Activated naive CD4-positive, alpha-beta T cell treated with Interleukin-2 at 50 U/mL for 16 hours (primary cell): ENCODE results near the gene DHFR.

Experiments used
- DNase-seq: peaks from one replicate; pipeline ENCODE4 v3.0.0-alpha.2; 2020

The DHFR gene

DNA sequence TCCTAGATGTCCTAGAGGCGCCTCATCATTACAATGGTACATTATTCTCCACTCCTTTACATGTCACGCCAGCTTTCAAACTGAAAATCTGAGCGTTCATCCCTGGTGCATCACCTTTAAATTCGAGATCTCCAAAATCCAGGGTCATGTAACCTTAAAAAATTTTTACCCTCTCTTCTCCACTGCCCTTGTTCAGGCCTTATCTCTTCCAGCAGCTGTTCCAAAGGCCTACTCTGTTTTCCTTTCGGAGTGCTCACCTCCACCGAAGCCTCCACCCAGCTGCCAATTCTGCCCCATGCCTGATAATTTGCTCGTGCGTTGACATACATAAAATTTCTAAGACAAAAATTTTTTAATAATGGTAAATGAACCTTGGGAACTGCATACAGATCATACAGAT, 1.3 kb downstream of the DHFR start:
- DNase-seq = no peak

DNA sequence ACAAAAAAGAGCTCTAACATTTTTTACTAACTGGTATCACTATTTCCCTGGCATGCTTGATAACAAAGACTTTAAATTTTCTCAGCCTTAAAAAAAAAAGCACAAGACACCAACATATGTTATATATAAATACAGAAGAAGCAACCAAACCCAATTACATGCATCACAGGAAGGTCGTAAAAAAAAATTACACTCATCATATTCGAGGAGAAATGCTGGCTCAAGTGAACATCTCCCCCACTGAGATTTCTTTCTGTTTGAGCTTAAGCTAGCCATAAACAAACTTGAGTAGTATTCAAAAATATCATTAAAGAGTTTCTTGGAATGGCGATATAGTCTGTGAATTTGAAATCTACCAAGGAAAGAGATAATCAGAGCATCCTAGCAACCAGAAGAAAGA, 7.9 kb downstream of the DHFR start:
- DNase-seq = no peak

DNA sequence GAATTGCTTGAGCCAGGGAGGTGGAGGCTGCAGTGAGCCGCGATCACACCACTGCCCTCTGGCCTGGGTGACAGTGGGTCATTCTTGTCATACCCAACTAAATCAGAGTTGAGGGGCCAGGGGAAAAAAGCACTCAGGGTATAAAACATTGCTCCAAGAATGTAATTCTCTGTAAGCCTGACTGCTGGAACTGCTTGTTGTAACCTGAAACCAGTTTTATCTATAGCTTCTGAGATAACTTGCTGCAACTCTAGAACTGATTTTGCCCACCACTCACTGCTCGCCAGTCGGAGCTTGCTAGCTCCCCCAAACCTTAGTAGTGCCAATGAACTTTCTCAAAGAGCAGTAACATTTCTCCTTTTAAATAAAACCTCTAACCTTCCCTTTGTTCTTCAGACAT, 9.9 kb downstream of the DHFR start:
- DNase-seq = no peak

DNA sequence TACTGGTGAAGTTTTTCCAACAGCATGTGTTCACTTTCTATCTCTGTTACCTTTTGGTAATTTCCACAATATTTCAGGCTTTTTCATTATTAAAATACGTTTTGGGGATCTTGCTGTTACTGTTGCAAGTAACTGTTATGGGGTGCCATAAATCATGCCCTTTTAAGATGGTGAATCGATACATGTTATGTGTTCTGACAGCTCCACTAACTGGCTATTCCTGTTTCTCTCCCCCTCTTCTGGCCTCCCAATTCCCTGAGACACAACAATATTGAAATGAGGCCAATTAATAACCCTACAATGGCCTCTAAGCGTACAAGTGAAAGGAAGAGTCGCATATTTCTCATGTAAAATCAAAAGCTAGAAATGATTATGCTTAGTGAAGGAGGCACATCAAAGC, 13.4 kb downstream of the DHFR start:
- DNase-seq = no peak

DNA sequence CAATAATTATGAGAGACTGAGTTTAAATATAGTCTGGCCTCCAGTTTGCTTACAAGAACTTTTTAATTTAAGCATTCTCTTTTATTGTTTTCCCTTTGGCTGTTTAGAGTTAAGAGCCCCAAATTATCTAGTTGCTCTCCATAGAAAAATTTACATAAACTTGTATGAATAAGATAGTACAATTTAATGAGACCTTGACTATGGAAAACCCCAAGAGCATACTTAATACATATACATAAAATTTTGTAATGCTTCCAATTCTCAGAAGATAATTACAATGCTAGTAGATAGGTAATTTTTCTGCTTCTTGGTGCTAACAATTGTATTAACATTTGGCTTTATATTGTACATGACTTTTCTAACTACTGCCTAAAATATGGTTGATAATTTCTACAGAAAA, 20.6 kb downstream of the DHFR start:
- DNase-seq = no peak

DNA sequence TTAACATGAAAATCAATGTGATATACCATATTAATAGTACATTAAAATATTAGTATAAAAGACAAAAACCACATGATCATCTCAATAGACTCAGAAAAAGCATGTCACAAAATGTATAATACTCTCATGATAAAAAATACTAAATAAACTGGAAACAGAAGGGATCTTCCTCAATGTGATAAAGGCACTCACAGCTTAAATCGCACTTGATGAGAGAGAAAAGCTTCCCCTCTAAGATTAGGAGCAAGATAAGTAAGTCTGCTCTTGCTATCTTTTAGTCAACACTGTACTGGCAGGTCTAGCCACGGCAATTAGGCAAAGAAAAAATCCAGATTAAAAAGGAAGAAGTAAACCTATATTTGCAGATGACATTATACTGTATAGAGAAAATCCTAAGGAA, 22.1 kb downstream of the DHFR start:
- no peak for DNase-seq

DNA sequence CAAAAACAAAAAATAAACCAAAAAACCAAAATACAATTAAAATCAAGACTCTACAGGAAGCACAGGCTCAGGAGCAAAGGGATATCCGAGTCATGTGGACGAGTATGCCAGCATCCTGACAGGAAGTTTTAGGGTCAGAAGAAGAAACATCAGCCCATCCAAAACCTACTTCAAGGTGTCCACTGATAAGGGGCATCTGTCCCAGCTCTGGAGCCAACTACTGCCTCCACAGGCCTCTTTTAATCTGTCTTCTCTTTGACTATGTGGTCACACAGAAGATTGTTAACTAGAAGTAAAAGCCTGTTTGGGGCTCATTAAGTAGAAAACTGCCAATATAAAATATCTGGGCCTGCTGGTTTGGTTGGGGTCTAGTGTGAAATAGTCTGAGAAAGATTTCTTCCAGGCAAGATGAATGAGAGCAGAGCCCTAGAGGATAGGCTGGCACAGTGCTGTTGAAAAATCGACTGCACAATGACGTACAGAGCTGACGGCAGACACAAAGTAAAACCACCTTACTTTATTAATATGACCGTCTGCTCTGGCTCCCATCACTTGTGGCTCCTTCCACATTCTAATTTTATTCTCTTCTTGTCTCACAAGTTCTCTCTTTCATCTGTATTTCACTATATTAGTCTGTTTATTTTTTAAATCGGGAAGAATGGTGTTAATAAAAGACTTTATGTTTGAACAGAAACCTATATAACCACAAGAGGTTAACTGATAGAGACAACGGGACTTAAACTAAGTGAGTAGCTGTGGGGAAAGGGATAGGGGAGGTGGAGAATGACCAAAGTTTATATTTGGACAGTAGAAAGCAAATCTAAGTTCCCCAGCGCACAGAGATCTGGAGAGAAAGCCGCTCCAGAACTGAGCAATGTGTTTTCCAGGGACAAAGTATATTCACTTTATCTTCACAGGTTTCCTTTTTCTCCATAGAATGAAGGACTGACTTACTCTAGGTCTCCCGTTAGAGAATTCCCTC, 23.2 kb downstream of the DHFR start:
- DNase-seq = no peak

DNA sequence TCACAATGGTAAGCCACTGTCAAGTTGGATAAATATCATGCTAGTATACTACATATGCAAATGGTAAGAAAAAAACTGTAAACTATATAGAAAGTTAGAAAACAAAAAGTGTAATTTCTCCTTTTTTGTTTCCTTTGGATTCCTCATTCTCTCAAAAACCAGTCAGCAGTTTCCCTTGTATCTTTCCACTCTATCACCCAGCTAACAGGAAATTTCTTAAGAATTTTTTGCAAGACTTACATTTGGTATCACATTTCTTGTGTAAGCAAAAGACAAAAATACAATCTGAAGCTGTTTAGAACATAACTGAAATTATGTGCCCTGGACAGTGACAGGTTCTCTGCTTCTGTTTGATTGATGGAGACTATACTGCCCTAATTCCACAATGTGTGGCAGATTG, 25.5 kb downstream of the DHFR start:
- no peak for DNase-seq

DNA sequence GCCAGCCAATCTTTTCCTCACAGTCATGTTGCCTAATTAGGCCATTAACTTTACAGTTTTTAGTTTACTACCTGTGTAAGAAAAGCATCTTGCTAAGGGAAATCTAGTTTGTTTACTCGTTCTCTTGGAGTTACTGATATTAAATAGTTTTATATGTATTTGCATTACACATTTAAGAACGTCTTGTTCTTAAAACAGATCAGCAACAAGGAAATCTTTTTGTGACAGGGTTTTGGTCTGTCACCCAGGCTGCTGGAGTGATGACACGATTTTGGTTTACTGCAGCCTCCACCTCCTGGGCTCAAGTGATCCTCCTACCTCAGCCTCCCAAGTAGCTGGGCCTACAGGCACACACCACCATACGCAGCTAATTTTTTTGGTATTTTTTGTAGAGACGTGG, 29.6 kb downstream of the DHFR start:
- no peak for DNase-seq

DNA sequence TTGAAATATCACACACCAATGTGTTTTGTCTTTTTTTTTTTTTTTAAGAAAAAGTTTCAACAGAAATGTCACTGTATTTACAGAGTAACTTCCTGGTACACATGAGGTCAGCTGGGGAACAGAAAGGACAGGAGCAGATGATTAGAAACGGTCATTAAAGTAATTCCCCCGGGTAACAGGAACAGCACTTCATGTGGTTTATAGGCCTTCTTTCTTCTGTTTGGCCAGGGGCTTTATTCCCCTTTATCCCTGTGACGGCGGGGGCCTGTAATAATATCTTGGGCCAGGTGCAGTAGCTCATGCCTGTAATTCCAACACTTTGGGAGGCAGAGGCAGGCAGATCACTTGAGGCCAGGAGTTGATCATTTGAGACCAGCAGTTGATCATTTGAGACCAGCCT, 30.8 kb downstream of the DHFR start:
- no peak for DNase-seq

DNA sequence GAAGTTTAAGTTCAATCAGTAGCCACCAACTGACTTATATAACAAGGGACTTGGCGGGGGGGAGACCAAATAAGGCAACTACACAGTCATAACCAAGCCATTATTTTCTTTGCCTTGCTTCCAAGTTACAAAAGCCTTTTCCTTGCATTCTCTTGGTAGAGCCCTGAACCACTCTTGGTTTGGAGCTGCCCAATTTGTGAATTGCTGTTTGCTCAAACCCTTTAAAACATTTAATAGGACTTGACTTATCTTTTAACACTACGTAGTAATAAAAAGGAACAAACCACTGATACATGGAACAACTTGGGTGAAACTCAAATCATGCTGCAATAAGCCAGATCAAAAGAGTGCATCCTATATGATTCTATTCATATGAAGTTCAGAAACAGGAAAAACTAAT, 32.0 kb downstream of the DHFR start:
- no peak for DNase-seq

DNA sequence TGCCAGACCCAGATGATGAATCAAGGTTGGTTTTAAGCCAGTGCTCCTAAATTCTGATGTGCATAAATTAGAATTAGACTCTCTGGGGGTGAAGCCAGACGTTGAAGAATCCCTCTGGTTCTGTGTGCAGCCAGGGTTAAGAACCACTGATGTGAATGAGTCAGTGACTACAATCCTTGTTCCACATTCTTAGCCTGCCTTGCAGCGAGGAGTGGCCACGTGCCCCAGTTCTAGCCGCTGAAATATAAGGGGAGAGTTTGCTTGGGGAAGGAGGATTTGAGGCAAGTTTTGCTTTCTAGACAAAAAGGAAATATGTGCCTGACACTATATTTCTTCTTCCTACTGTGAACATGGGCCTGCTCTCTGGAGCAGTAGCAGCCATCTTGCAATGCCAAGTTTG, 34.6 kb downstream of the DHFR start:
- no peak for DNase-seq

DNA sequence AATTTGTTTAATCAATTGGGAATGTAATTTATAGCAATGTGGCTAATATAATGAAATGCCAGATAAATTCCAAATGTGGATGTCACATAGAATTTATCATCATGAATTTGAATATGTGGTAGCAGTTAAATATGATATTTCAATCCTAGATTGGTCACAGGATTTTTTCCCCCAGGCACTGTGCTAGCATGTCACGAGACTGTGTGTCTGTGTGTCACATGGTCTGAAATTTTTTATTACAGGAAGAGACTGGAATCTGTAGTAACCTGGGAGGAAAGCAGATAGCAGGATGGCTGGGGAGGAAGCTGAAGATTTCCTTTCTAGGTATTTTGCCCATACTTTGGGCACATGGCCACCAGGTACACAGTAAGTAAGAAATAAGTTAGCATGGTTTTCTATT, 35.7 kb downstream of the DHFR start:
- DNase-seq = no peak

DNA sequence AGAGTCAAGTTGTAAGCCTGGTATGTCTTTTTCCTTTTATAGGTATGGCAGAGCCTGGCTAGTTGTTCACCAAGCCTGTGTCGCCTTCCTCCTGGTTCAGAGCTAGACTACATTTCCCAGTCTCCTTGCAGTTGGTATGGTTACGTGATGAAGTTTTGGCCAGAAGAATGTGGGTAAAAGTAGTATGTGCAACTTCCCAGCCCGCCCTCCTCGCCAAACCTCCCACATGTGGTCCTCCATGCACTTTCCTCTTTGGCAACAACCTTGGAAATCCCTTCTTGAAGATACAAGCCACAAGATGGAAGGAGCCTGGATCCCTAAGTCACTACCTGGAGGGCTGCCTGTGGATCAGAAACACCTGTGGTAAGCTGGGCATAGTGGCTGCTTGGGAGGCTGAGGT, 36.3 kb downstream of the DHFR start:
- DNase-seq = no peak

DNA sequence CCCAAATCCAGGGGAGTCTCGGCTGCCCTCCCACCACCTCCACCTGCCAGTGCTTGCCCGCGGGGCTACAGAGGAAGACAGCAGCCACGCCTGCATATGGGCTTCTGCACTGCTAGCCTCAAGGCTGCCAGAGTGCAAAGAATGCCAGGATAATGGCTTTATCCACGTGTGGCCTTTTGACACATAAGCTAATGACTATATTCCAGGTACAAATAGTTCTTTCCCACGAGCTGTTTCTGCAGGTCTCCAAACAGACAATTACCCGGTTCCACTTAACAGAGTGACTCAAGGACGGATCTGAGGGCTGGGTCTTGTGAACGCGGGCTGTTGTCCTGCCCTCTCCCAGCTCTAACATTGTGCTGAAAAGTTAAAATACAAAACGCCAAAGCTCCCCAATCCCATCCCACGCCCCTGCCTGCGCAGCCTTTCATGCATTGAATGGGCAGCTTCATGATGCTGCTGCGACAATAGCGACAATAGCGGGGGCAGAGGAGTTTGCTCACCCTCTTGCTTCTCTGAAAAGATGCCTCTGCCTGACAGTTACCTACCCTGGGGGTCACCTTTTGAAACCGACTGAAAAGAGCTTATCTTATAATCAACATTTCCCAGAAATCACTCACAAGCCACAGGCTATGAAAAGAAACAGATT, 39.4 kb downstream of the DHFR start:
- DNase-seq = no peak

DNA sequence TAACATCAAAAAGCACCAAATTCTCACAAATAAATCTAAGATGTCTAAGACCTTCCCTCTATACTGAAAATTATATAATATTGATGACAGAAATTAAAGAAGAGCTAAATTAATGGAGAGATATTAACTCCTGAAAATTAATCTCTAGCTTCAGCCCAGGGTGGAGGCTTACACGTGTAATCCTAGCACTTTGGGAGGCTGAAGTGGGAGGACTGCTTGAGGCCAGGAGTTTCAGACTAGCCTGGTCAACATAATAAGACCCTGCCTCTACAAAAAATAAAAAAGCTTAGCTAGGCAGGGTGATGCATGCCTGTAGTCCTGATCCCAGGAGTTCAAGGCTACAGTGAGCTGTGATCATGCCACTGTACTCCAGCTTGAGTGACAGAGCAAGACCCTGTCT, 45.1 kb downstream of the DHFR start:
- DNase-seq = no peak

DNA sequence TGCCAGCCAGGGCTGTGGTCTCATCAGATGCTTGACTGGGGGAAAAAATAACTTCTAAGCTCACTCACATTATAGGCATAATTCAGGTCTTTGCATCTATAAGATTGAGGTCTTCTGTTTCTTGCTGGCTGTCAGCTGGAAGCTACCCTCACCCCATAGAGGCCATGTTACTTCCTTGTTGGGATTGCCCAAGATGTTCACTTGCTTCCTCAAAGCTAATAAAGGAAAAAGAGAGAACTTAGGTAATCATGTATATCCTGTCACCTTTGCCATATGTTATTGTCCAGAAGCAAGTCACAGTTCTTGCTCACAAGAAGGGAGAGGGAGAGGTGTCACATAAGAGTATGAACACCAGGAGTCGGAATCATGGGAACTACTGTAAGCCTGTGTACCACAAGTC, 46.1 kb downstream of the DHFR start:
- no peak for DNase-seq

DNA sequence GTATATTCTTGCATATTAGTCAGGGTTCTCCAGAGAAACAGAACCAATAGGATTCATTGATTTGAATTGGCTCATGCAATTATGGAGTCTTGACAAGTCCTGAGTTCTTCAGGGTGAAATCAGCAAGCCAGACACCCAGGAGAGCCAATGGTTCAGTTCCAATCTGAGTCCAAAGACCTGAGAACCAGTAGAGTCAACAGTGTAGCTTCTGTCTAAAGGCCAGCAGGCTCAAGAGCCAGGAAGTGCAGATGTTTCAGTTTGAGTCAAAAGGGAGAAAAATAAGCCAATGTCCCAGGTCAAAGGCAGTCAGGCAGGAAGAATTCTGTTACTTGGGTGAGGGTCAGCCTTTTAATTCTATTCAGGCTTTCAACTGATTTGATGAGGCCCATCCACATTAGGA, 47.0 kb downstream of the DHFR start:
- no peak for DNase-seq

DNA sequence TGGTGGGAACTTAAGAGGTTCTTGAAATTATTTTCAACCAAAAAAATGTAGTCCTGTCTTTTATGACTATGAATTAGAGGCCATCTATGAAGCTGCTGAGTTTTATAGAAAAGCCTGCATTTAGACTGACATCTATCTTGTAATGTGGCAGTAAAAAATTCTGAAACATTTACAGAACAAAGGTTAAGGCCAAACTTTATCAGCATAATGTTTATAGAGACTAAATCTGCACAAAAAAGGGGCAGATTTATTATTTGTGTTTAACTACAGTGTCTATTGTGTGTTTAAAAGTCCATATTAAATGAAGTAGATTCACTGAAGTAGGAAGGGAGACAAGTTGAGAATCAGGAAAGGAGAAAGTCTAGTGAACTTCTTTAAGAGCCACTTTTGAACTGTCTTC, 47.4 kb downstream of the DHFR start:
- no peak for DNase-seq

DNA sequence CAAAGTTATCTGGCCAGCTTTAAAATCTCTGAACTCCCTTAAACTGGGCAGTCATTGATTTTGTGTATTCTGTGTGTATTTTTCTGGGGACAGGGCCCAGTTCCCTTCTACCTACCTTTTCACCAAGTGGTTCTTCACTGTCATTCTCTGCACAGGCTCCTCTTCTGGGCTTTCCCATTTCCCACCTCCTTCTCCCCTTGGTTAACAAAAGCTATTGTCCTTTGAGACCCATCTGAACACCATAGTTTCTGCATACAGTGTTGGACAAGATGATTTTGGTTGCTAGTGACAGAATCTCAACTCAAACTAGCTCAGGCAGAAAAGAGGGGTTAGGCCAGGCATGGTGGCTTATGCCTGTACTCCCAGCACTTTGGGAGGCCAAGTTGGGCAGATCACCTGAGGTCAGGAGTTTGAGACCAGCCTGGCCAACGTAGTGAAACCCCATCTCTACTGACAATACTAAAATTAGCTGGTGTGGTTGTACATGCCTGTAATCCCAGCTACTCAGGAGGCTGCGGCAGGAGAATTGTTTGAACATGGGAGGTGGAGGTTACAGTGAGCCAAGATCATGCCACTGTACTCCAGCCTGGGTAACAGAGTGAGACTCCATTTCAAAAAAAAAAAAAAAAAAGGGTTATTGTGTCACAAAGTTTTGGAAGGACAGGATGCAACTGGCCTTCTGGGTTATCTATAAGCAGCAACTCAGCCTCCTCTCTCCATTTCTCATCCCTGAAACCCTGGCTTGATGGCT, 53.7 kb downstream of the DHFR start:
- DNase-seq = no peak

DNA sequence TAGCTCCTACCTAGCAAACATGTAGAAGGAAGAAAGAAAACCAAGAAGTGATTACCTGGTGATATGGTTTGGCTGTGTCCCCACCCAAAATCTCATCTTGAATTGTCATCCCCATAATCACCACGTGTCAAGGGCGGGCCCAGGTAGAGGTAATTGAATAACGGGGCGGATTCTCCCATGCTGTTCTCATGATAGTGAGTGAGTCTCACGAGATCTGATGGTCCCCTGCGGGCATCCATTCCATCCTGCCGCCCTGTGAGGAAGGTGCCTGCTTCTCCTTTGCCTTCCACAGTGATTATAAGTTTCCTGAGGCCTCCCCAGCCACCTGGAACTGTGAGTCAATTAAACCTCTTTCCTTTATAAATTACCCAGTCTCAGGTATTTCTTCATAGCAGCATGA, 57.3 kb downstream of the DHFR start:
- no peak for DNase-seq

DNA sequence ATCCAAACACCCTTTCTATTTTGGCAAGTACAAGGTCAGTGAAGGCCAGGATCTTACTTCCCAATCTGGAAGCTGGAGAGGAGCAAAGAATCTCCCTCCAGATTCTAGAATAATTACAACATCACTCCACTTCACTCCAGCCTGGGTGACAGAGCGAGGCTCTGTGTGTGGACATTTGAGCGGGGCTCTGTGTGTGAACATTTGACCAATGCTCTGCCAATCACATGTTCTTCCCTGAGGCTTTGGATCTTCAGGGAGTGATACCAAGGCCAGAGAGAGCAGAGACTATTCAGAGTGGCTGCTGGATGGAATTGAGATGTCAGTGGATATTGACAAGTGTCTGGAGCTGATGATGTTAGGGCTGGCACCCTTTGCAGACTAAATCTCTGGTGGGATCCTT, 60.0 kb downstream of the DHFR start:
- DNase-seq = no peak

DNA sequence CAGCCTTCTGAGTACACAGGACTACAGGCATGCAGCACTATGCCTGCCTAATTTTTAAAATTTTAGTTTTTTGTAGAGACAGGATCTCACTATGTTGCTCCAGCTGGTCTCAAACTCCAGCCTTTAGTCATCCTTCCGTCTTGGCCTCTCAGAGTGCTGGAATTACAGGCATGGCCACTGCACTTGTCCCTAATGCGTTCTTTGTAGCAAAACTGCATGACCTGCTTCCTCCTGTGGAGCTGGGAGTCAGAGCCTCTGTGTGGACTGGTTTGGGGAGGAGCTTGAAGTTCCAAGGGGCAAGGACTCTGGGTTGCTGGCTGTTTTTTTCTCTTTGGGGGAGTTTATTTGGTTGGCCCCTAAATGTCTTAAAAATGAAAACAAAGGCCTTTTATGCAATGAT, 62.0 kb downstream of the DHFR start:
- no peak for DNase-seq

DNA sequence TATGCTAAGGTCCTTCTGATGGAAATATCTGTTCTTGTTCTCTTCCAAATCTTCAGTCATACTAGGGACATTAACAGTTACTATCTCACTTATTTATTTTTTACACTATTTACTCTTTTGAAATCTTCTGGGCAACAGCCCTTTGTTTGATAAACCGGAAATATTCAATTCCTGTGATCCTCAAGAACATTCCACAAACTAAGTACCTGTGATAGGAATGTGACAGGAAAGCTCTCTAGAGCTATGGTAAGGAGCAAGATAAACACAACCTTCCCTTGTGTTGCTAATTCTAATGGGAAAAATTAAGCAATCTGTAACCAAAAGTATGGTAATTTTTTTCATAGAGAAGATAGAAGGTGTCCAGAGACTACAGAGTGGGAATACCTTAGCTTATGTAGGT, 62.7 kb downstream of the DHFR start:
- DNase-seq = no peak
